Upper lobe of right lung (tissue), 1 donor: ENCODE measurements around the gene B3GNT8. TPM values are rescaled to one million over a fixed set of nuclear protein-coding genes. Genes with fewer than 3 reads are reported as not detected.
A peak's percentile ranks its signal among the peaks of the same experiment; 100 is the strongest.

Experiments
- ATAC-seq: fragments of 200-7000 bp; cut with Tn5 transposase; one replicate; pipeline ENCODE4 v1.9.1; 2020; ENCODE audit warnings: mild to moderate bottlenecking, moderate library complexity
- DNase-seq: peaks from one replicate; pipeline ENCODE4 v3.0.0-alpha.2; 2020
- H3K27ac ChIP-seq: fragments of 200-600 bp; one replicate; pipeline ENCODE4 v1.8.0; 2022
- H3K27me3 ChIP-seq: fragments of 200-600 bp; one replicate; pipeline ENCODE4 v1.8.0; 2022; ENCODE audit warnings: mild to moderate bottlenecking
- H3K36me3 ChIP-seq: fragments of 200-600 bp; one replicate; pipeline ENCODE4 v1.8.0; 2022
- H3K4me1 ChIP-seq: fragments of 200-600 bp; one replicate; pipeline ENCODE4 v1.8.0; 2022
- H3K4me3 ChIP-seq: fragments of 200-600 bp; one replicate; pipeline ENCODE4 v1.8.0; 2022; ENCODE audit warnings: mild to moderate bottlenecking
- H3K9me3 ChIP-seq: fragments of 200-600 bp; one replicate; pipeline ENCODE4 v1.8.0; 2022
- intact Hi-C: fragments of 100-400 bp; cut with DNase I; formaldehyde crosslinking; loops from one replicate; pipeline ENCODE4 v1.11.0; 2022
- total RNA-seq: library from RNA; stranded (reverse); fragmentation: NEBNext Ultra II Directional; extraction: Animal tissue kit (Norgen Biotek cat#: 25700); gene quantifications from one replicate; pipeline ENCODE4 v1.2.1, GENCODE V29; 2021
- TF ChIP-seq, protein P1 (sequence below): fragments of 200-600 bp; IDR thresholded peaks from one replicate; pipeline ENCODE4 v1.8.0; 2022; ENCODE audit warnings: antibody characterized with exemption
- donor health status: DM: no; HTN: yes; CAD: no; lungs with severe emphysema.

The B3GNT8 gene
- total RNA-seq, 1 donor from 2014 or later: 31.3 TPM

DNA sequence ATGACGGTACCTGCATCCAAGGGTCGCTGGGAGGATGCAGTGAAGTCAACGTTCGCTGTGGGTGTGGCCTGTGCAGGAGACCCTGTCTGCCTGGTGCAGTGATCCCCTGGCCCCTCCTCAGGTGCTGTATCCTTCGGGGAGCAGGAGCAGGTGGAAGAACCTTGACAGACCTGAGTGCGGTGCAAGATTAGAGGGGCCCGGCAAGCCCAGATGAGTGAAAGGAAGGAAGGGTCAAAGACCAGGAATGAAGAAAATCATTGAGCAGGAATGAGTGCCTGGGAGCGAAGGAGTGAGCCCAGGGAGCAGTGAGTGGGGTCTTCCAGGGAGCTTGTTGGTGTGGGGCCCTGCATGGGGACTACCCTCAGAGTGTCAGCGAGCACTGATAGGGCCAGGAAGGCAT is 12.7 kb downstream of the B3GNT8 start:
- Histone ChIP-seq H3K4me1 (peaks cover 32% of the 10 kb centered on the region), H3K36me3 (peaks cover 68% of the 10 kb centered on the region)
- intact Hi-C loops: no loop called here

DNA sequence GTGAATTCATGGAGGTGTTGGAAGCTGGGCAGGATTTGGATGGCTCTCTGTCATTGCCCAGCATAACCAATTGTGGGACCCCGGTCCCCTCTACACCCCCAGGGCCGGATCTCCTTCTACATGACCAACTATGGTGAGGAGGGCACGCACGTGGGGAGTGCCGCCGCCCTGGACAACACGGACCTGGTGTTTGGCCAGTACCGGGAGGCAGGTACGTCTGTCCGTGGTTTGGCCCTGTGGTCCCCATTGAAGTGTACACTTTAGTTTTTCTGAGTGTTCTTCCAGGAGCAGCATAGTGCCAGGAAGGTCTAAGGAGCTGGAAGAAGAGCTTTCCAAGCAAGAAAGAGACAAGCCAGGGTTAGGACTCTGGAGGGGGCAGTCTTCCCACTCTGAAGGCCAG is 13.2 kb downstream of the B3GNT8 start:
- Histone ChIP-seq H3K27me3 (no peaks in the 10 kb centered on the region), H3K36me3 (peaks cover 63% of the 10 kb centered on the region), H3K9me3 (no peaks in the 10 kb centered on the region), H3K4me3 (no peak overlapping the region), H3K27ac (no peak overlapping the region), H3K4me1 (peaks cover 37% of the 10 kb centered on the region)
- DNase-seq: no peak
- peak; percentile 6 for ATAC-seq
- TF ChIP-seq, protein P1, sequence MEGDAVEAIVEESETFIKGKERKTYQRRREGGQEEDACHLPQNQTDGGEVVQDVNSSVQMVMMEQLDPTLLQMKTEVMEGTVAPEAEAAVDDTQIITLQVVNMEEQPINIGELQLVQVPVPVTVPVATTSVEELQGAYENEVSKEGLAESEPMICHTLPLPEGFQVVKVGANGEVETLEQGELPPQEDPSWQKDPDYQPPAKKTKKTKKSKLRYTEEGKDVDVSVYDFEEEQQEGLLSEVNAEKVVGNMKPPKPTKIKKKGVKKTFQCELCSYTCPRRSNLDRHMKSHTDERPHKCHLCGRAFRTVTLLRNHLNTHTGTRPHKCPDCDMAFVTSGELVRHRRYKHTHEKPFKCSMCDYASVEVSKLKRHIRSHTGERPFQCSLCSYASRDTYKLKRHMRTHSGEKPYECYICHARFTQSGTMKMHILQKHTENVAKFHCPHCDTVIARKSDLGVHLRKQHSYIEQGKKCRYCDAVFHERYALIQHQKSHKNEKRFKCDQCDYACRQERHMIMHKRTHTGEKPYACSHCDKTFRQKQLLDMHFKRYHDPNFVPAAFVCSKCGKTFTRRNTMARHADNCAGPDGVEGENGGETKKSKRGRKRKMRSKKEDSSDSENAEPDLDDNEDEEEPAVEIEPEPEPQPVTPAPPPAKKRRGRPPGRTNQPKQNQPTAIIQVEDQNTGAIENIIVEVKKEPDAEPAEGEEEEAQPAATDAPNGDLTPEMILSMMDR: no peak
- intact Hi-C loops: no loop called here

More for the DNA sequence above, 12.7 kb downstream of the B3GNT8 start:
- no peaks in the 10 kb centered on the region for H3K9me3 ChIP-seq
- no peak for DNase-seq
- no peak overlapping the region for H3K4me3 ChIP-seq
- TF ChIP-seq, protein P1: no peak
- no peaks in the 10 kb centered on the region for H3K27me3 ChIP-seq
- no peak for ATAC-seq
- H3K27ac ChIP-seq: peak overlapping the region; percentile 42

DNA sequence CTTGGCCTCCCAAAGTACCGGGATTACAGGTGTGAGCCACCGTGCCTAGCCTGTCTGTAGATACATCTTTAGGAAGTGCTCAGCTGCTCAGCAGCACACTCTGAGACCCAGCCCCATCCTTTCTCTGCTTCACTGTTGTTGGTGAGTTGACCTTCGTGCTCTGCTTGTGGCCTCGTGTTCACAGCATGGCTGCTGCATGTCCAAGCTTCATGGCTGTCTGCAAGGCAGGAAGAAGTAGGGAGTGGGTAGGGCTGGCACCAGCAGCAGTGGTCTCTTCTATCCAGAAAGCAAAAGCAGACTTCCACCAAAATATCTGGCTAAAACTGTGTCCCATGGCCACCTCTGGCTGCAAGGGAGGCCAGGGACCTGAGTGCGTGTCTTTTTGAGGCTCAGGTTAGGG is 14.2 kb downstream of the B3GNT8 start:
- no peak for ATAC-seq
- H3K4me3 ChIP-seq: no peak overlapping the region
- no peak overlapping the region for H3K27ac ChIP-seq
- no peaks in the 10 kb centered on the region for H3K9me3 ChIP-seq
- intact Hi-C loops: no loop called here
- H3K27me3 ChIP-seq: no peaks in the 10 kb centered on the region
- no peak for DNase-seq
- TF ChIP-seq, protein P1: no peak
- H3K4me1 ChIP-seq: peaks cover 47% of the 10 kb centered on the region
- peaks cover 53% of the 10 kb centered on the region for H3K36me3 ChIP-seq

DNA sequence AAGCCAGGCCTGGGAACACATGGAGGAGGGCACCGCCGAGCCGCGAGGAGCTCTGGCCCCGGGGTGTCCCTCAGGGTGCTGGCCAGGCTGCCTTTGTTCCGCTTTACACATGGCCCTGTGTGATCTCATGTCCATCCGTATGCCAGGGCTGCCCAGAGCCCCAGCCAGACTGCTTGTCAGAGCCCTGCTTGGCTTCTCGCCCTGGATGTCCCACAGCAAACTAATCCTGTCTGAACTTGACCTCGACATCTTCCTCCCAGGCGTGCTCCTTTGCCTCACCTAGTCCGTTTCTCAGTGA is 15.3 kb downstream of the B3GNT8 start:
- H3K27ac ChIP-seq: peak overlapping the region; percentile 51
- DNase-seq (no peak), ATAC-seq (no peak)
- H3K27me3 ChIP-seq: no peaks in the 10 kb centered on the region
- H3K36me3 ChIP-seq: peaks cover 45% of the 10 kb centered on the region
- H3K4me3 ChIP-seq: no peak overlapping the region
- H3K9me3 ChIP-seq: no peaks in the 10 kb centered on the region
- peaks cover 58% of the 10 kb centered on the region for H3K4me1 ChIP-seq
- TF ChIP-seq, protein P1: no peak
- intact Hi-C loops: no loop called here

DNA sequence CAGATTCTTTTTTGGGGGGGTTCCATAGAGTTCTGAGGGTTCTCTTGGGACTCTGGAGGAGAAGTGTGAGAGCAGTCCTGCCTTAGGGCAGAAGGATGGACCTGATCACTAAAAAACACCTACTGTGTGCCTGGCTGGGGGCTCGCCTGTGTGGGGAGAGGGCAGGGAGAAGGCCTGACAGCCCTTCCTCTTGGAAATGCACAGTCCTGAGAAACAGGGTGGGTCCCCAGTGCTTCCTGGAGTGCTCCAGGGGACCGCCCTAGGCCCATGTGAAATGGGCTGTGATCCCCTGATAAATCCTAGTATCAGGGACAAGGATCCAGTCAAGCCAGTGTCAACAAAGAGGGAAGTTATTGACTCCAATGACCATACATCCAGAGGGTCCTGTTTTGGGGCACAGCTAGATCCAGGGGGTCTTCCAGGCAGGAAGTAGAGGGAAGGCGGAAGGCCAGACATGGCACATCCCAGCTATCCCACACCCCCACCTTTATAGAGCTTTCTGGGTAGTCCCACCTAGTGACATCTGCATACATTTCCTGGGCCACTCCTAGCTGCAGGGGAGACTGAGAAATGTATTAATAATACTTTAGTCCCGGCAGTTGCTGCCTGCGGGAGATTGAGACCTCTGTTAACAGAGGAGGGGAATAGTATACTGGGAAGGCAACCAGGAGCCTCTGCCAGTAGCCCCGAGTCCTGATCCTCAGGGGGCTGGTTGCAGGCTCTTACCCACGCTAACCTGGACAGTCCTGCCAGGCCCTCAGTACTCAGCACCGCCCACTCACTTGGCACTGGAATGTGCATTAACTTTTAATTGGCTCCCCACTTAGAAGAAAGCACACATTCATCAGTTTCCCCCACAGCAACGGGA is 15.8 kb downstream of the B3GNT8 start:
- ATAC-seq: no peak
- DNase-seq: no peak
- Histone ChIP-seq H3K4me1 (peaks cover 63% of the 10 kb centered on the region), H3K27me3 (no peaks in the 10 kb centered on the region), H3K36me3 (peaks cover 39% of the 10 kb centered on the region), H3K27ac (peak overlapping the region; percentile 51), H3K4me3 (no peak overlapping the region), H3K9me3 (no peaks in the 10 kb centered on the region)
- TF ChIP-seq, protein P1: no peak
- intact Hi-C loops: no loop called here
